ENCODE measurements around the gene TMEM247.

- no peak for TF ChIP-seq POLR2A (IDR thresholded peaks at IDR 0.05; ENCODE audit: low read length)
- no peak for TF ChIP-seq GATA1 (IDR thresholded peaks at IDR 0.05; ENCODE audit: low read depth, low read length)
Observed at GRCh38 chr2:46436800-46437199, 42.6 kb upstream of the TMEM247 start.
